GM04504 (cell line): ENCODE data around the gene CNIH1.

ENCODE experiments used
- DNase-seq: peaks from one replicate; pipeline ENCODE4 v3.0.0-alpha.2; 2012; ENCODE audit warnings: low read depth

CNIH1 gene

GRCh38 chr14:54440873-54441868, at the start of gene CNIH1:
CNIH1 (minus strand) TSS chr14:54441374; CDS start chr14:54441327, 47 bp downstream.
- DNase-seq, result peak; percentile 82

GRCh38 chr14:54490445-54491175, 49.4 kb upstream of the CNIH1 start:
- no peak for DNase-seq

- no peak for DNase-seq
Measured at GRCh38 chr14:54489731-54490444, 48.7 kb upstream of the CNIH1 start.

GRCh38 chr14:54489318-54489683, 48.1 kb upstream of the CNIH1 start:
- DNase-seq, result no peak

- peak; percentile 86 for DNase-seq
Measured at GRCh38 chr14:54488646-54489317, 47.6 kb upstream of the CNIH1 start, which contains the start of gene GMFB. GMFB (minus strand) TSS chr14:54488980; CDS start chr14:54488927, 53 bp downstream.

- DNase-seq, result no peak
Measured at GRCh38 chr14:54488318-54488645, 47.1 kb upstream of the CNIH1 start.

GRCh38 chr14:54487771-54488170, 46.6 kb upstream of the CNIH1 start:
- no peak for DNase-seq

- no peak for DNase-seq
Measured at GRCh38 chr14:54486685-54487084, 45.5 kb upstream of the CNIH1 start.

GRCh38 chr14:54483846-54484245, 42.7 kb upstream of the CNIH1 start:
- DNase-seq, result no peak

- DNase-seq, result no peak
Measured at GRCh38 chr14:54483073-54483745, 42.0 kb upstream of the CNIH1 start.

- DNase-seq, result no peak
Measured at GRCh38 chr14:54481695-54482094, 40.5 kb upstream of the CNIH1 start.

- DNase-seq, result no peak
Measured at GRCh38 chr14:54480830-54481562, 39.8 kb upstream of the CNIH1 start.

GRCh38 chr14:54478636-54479215, 37.6 kb upstream of the CNIH1 start:
- no peak for DNase-seq

GRCh38 chr14:54475911-54476310, 34.7 kb upstream of the CNIH1 start:
- no peak for DNase-seq

- DNase-seq, result no peak
Measured at GRCh38 chr14:54475187-54475899, 34.2 kb upstream of the CNIH1 start.

GRCh38 chr14:54474232-54474793, 33.1 kb upstream of the CNIH1 start:
- DNase-seq, result no peak

GRCh38 chr14:54472315-54472714, 31.1 kb upstream of the CNIH1 start:
- no peak for DNase-seq

GRCh38 chr14:54471641-54472040, 30.5 kb upstream of the CNIH1 start:
- DNase-seq, result no peak

- DNase-seq, result no peak
Measured at GRCh38 chr14:54470701-54471100, 29.5 kb upstream of the CNIH1 start.
